Transverse colon (tissue), 1 donor: ENCODE results near the gene OR2V2.

Experiments
- EP300 ChIP-seq: sonication (generic); formaldehyde crosslinking; IDR thresholded peaks from one replicate; pipeline ENCODE4 v1.6.1; 2017; ENCODE audit warnings: antibody characterized with exemption, low read depth
- POLR2A ChIP-seq: fragments of 450-650 bp; IDR thresholded peaks from one replicate; pipeline ENCODE4 v1.6.1; 2016; ENCODE audit warnings: antibody characterized with exemption, mild to moderate bottlenecking, moderate library complexity

GRCh38 chr5:181111010-181111409 lies 36.4 kb upstream of the OR2V2 start:
- TF ChIP-seq POLR2A = no peak
- TF ChIP-seq EP300 = no peak
